Cardiac ventricle fibroblast (primary cell): ENCODE measurements around the gene TNMD. TPM values are rescaled to one million over a fixed set of nuclear protein-coding genes. Genes with fewer than 3 reads are reported as not detected.

Experiments
- total RNA-seq: library from RNA; depleted of rRNA; stranded (reverse); fragments of >200 nt; gene quantifications from 2 replicates; pipeline ENCODE4 v1.2.3, GENCODE V29; 2015

Gene TNMD
- 0.10 TPM in 1 of 2 replicates, not detected in the other for total RNA-seq

GRCh38 chrX:100584611-100585010 lies at the start of gene TNMD:
TSS of gene TNMD (plus strand) at chrX:100584936. CDS start at chrX:100585019, 83 bp downstream.

GRCh38 chrX:100636321-100636991 lies 51.7 kb downstream of the TNMD start, which contains the start of gene TSPAN6:
TSS of gene TSPAN6 (minus strand) at chrX:100636806. CDS start at chrX:100636694, 112 bp downstream.

GRCh38 chrX:100643956-100644860 lies 59.5 kb downstream of the TNMD start, which contains the start of gene SRPX2:
TSS of gene SRPX2 (plus strand) at chrX:100644199. CDS start at chrX:100646323, 2,124 bp downstream.

Other genes with a start within 250 kb of the TNMD start
- 0.06 and 0.10 TPM in 2 replicates for gene PCDH19, start 174.7 kb upstream of the TNMD start, total RNA-seq
- gene TSPAN6, start 51.9 kb downstream of the TNMD start, total RNA-seq, result 21.9 and 24.9 TPM in 2 replicates
- 160 and 169 TPM in 2 replicates for gene SRPX2, start 59.3 kb downstream of the TNMD start, total RNA-seq
- gene SYTL4, start 147.2 kb downstream of the TNMD start, total RNA-seq, result 1.3 and 2.0 TPM in 2 replicates
- 9.9 and 10.9 TPM in 2 replicates for gene CSTF2, start 235.5 kb downstream of the TNMD start, total RNA-seq